B cell (primary cell): ENCODE results near the gene GOLGA6L24.
"Not testable (repeated sequence)": the region's sequence is repeated elsewhere in the genome, so short reads cannot be mapped to it uniquely, and the experiment has no call there.

Source experiments
- CTCF ChIP-seq: fragments of 200-600 bp; IDR thresholded peaks from one replicate; pipeline ENCODE4 v1.8.0; 2022; ENCODE audit warnings: antibody characterized with exemption, mild to moderate bottlenecking
- EZH2 ChIP-seq: IDR thresholded peaks from 2 replicates; pipeline ENCODE4 v1.6.1; 2012; ENCODE audit warnings: borderline replicate concordance, low read depth, mild to moderate bottlenecking, moderate library complexity, low read length; ENCODE audit not compliant: insufficient read depth, poor library complexity, severe bottlenecking

GRCh38 chr15:28357984-28358383, at the start of gene GOLGA6L24:
- TF ChIP-seq CTCF, EZH2: not testable (repeated sequence)
